GM18873 (cell line): ENCODE results near the gene SDSL.

Source experiments
- ATAC-seq: cut with Tn5 transposase; IDR thresholded peaks from one replicate; pipeline ENCODE4 v1.9.1; 2021; ENCODE audit warnings: mild to moderate bottlenecking, moderate library complexity, moderate number of reproducible peaks; ENCODE audit not compliant: unreplicated experiment, low FRiP score

Gene SDSL

GRCh38 chr12:113440947-113441782 lies 19.0 kb downstream of the SDSL start:
- no peak for ATAC-seq

- ATAC-seq: no peak
Measured at GRCh38 chr12:113443030-113443539, 20.9 kb downstream of the SDSL start.

GRCh38 chr12:113445544-113446171 lies 23.5 kb downstream of the SDSL start:
- ATAC-seq: no peak

GRCh38 chr12:113448873-113449272 lies 26.7 kb downstream of the SDSL start:
- no peak for ATAC-seq

GRCh38 chr12:113449299-113449698 lies 27.1 kb downstream of the SDSL start:
- no peak for ATAC-seq

GRCh38 chr12:113449839-113450238 lies 27.7 kb downstream of the SDSL start:
- ATAC-seq: no peak

- no peak for ATAC-seq
Measured at GRCh38 chr12:113452458-113452857, 30.3 kb downstream of the SDSL start.

- ATAC-seq: no peak
Measured at GRCh38 chr12:113453330-113453729, 31.1 kb downstream of the SDSL start.

GRCh38 chr12:113456199-113456598 lies 34.0 kb downstream of the SDSL start:
- no peak for ATAC-seq

GRCh38 chr12:113456761-113457160 lies 34.6 kb downstream of the SDSL start:
- ATAC-seq: no peak

- ATAC-seq: no peak
Measured at GRCh38 chr12:113457185-113457584, 35.0 kb downstream of the SDSL start.

- no peak for ATAC-seq
Measured at GRCh38 chr12:113457710-113458109, 35.5 kb downstream of the SDSL start.

GRCh38 chr12:113459981-113460380 lies 37.8 kb downstream of the SDSL start:
- no peak for ATAC-seq

- no peak for ATAC-seq
Measured at GRCh38 chr12:113461666-113462065, 39.5 kb downstream of the SDSL start.

GRCh38 chr12:113462117-113462774 lies 40.1 kb downstream of the SDSL start:
- no peak for ATAC-seq

- no peak for ATAC-seq
Measured at GRCh38 chr12:113462998-113463745, 41.0 kb downstream of the SDSL start.

GRCh38 chr12:113463746-113464451 lies 41.7 kb downstream of the SDSL start:
- ATAC-seq: no peak

GRCh38 chr12:113464452-113464775 lies 42.2 kb downstream of the SDSL start:
- no peak for ATAC-seq

GRCh38 chr12:113464852-113465719 lies 42.9 kb downstream of the SDSL start:
- ATAC-seq: no peak
